VCaP (cell line): ENCODE measurements around the gene SGMS2.
"Not testable (repeated sequence)": the region's sequence is repeated elsewhere in the genome, so short reads cannot be mapped to it uniquely, and the experiment has no call there.

Source experiments
- H3K27ac ChIP-seq: fragments of 450-650 bp; 2 replicates; pipeline ENCODE4 v1.5.1; 2017
- TF ChIP-seq, protein P1 (sequence below): fragments of 450-650 bp; conservative IDR thresholded peaks from 2 replicates; pipeline ENCODE4 v1.5.1; 2017; ENCODE audit warnings: mild to moderate bottlenecking, moderate library complexity

Gene SGMS2

DNA sequence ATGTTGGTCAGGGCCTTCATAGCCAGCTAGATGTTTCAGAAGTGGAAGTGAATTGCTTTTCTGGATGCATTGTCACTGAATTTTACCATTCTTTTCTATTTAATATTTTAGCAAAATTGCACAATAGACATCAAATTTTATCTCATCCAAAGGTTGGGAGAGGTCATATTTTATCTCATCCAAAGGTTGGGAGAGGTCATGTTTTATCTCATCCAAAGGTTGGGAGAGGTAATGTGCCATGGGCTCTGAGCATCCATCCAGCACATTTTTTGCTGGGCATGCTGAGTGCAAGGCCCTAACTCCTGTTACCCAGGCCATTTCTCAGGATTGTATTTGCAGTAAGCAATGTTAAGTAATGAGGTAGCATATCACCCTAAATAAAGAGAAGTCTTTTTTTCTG lies 91.9 kb downstream of the SGMS2 start:
- TF ChIP-seq, protein P1, sequence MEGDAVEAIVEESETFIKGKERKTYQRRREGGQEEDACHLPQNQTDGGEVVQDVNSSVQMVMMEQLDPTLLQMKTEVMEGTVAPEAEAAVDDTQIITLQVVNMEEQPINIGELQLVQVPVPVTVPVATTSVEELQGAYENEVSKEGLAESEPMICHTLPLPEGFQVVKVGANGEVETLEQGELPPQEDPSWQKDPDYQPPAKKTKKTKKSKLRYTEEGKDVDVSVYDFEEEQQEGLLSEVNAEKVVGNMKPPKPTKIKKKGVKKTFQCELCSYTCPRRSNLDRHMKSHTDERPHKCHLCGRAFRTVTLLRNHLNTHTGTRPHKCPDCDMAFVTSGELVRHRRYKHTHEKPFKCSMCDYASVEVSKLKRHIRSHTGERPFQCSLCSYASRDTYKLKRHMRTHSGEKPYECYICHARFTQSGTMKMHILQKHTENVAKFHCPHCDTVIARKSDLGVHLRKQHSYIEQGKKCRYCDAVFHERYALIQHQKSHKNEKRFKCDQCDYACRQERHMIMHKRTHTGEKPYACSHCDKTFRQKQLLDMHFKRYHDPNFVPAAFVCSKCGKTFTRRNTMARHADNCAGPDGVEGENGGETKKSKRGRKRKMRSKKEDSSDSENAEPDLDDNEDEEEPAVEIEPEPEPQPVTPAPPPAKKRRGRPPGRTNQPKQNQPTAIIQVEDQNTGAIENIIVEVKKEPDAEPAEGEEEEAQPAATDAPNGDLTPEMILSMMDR: no peak
- H3K27ac ChIP-seq: no peak overlapping the region

DNA sequence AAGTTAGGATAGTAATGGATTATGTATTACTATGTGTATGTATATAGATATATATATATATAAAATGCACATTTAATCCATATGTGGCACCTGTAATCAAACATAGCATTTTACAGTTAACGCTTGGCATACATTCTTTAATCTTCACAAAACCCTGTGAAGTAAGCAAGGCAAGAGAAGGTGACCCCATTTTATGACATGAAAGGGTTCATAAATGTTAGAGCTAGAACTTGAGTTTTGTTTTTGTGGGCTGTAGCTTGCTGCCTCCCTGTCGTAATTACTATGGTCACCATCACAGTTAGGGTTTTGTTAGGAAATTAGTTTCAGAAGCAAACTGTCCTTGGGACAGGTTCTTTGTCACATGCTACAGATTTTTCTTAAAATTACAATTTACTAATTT lies 92.8 kb downstream of the SGMS2 start:
- TF ChIP-seq, protein P1: no peak
- no peak overlapping the region for H3K27ac ChIP-seq

DNA sequence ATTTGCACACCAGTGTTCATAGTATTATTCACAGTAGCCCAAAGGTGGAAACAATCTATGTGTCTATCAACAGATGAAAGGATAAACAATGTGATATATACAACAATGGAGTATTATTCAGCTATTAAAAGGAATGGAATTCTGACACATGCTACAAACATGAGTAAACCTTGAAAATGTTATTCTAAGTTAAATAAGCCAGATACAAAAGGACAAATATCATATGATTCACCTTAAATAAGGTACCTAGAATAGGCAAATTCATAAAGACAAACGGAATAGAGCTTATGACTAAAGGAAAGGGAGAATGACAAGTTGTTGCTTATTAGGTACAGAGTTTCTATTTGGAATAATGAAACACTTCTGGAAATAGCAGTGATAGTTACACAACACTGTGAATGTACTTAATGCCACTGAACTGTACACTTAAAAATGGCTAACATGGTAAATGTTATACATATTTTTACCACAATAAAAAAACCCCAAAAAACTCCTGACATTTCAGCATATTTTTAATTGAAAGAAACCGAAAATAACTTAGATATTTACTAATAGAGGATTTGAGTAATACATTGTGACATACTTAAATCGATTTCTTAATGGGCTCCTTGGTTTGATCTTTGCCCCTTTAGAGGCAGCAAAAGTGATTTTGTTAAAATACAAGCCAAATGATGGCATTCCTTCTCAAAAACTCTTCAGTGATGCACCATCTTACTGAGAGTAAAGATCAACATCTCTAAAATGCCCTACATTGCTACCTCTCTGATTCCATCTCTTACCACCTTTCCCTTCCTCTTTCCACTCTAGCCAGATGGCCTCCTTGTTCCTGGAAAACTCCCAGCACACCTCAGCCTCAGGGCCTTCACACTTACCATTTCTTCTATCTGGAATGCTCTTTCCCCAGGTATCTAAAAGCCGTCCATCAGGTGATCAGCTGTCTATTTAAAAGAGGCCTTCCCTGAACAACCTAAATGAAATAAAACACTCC lies 98.0 kb downstream of the SGMS2 start:
- TF ChIP-seq, protein P1: no peak
- no peak overlapping the region for H3K27ac ChIP-seq

DNA sequence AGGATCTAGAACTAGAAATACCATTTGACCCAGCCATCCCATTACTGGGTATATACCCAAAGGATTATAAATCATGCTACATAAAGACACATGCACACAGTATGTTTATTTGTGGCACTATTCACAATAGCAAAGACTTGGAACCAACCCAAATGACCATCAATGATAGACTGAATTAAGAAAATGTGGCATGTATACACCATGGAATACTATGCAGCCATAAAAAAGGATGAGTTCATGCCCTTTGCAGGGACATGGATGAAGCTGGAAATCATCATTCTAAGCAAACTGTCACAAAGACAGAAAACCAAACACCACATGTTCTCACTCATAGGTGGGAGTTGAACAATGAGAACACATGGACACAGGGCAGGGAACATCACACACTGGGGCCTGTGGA lies 101.0 kb downstream of the SGMS2 start:
- not testable (repeated sequence) for H3K27ac ChIP-seq

DNA sequence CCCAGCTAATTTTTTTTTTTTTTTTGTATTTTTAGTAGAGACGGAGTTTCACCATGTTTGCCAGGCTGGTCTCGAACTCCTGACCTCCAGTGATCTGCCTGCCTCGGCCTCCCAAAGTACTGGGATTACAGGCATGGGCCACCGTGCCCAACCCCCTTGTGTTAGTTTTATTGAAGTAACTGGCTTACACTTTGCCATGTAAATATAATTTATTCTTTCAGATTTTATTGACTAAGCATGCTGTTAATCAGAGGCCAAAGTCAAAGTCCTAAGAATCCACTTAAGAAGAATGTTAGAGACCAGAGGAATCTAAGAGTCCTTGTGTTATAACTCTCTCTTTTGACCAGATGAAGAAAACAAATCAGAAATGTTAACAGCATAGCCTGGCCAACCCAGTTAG lies 102.1 kb downstream of the SGMS2 start:
- not testable (repeated sequence) for H3K27ac ChIP-seq

DNA sequence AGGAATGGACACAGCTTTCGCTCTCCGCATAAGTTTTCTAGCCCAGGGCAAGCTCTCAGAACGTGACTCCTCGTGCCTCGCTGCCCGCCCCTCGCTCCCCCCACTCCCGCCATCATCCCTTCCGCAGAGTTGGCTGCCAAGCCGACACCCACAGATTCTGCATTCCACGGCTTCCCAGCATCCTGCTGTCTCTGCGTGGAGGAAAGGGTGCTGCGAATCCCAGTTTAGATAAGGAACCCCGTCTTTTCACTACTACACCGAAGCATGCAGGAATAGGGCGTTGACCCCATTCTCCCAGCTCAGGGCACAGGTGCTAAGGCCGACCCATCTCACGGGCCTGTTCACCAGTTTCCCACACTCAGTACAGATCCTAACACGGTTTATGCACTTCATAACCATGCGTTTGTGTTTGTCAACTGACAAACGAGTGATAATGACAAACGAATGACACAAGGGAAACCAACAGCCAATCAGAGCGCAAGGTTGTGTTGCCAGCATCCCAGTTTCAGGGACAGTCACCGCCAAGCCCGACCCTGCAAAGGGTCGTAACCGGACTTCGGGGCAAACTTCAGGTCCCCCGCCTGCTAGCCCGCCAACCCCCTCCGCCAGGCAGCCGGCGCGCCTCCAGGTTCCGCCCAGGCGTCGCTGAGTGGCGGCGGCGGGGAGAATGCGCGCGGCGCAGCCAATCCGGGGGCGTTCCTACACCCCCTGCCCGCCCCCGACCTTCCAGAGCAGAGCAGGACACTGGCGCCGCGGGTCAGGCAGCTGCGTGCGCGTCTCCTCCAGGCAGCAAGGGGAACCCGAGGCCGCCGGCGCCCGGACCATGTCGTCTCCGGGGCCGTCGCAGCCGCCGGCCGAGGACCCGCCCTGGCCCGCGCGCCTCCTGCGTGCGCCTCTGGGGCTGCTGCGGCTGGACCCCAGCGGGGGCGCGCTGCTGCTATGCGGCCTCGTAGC lies 106.4 kb downstream of the SGMS2 start, which contains the start of gene CYP2U1:
TSS of gene CYP2U1 (plus strand) at position 729 of the 954 bp plus-strand sequence. CDS start at position 824, 95 bp downstream.
- H3K27ac ChIP-seq: peak within 1 kb of the TSS; percentile 79
- TF ChIP-seq, protein P1: peak; percentile 21; the same call in 1 of the 2 replicates

DNA sequence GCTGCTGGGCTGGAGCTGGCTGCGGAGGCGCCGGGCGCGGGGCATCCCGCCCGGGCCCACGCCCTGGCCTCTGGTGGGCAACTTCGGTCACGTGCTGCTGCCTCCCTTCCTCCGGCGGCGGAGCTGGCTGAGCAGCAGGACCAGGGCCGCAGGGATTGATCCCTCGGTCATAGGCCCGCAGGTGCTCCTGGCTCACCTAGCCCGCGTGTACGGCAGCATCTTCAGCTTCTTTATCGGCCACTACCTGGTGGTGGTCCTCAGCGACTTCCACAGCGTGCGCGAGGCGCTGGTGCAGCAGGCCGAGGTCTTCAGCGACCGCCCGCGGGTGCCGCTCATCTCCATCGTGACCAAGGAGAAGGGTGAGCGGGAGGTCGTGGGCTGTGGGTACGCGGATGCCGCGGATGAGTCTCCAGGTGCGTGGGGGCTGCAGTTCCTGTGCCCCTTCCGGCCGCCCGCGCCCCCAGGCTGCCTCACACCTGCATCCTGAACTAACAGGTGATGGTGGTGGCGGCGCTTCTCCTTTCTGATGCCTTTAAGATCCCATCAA lies 107.1 kb downstream of the SGMS2 start:
- peak overlapping the region; percentile 79 for H3K27ac ChIP-seq
- TF ChIP-seq, protein P1: no peak

DNA sequence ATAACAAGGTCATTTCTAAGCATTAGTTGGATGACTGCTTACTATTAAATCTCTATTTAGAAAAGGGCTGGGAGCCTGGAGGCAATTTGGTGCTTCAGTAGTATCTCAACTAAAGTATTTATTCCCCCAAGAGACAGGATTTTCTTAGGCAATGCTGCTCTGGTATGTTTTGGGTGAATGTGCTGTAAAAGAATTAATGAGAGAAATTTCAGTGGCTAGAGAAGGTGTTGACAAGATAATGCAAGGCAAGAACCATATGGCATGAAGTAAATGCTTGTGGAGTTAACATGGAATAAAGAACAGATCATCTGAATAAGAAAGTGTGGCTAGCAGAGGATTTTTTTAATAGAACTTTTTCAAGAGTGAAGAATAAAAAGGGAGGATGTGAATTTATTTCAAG lies 110.5 kb downstream of the SGMS2 start:
- TF ChIP-seq, protein P1: no peak

More for the DNA sequence above, 110.5 kb downstream of the SGMS2 start:
- no peak overlapping the region for H3K27ac ChIP-seq
